Measurements from ENCODE around the gene SUSD5. TPM values are rescaled to one million over a fixed set of nuclear protein-coding genes. Genes with fewer than 3 reads are reported as not detected.

The SUSD5 gene
- total RNA-seq, 4 donors from 2014 or later, result 0.32 to 0.55 TPM; not detected in 2

GRCh38 chr3:33104803-33105202, 113.8 kb downstream of the SUSD5 start:
- H3K36me3 ChIP-seq, result no peaks in the 10 kb centered on the region
- 83 to 100% methylated on average over 1 to 3 of the region's 3 CpGs for WGBS, 2 donors (ENCODE audit: low coverage in 1 of 2)
- H3K27me3 ChIP-seq, result no peaks in the 10 kb centered on the region
- no peak for DNase-seq
- in situ Hi-C loops (cut with MboI; ENCODE audit: low pct_ligation_motif_present in 1 of 4, low pct_unique_long_range_greater_than_20kb in 1 of 4, low sequenced_read_pairs in 3 of 4), result loop anchor here in 1 of 4 donors (25.0 kb wide), 1 partner anchor 682 kb away; the partner anchor contains the start of gene PDCD6IP
- intact Hi-C loops (cut with DNase I; ENCODE audit: low total_unique reads), result no loop called here
- H3K9me3 ChIP-seq, result no peaks in the 10 kb centered on the region
- TF ChIP-seq, protein P1, sequence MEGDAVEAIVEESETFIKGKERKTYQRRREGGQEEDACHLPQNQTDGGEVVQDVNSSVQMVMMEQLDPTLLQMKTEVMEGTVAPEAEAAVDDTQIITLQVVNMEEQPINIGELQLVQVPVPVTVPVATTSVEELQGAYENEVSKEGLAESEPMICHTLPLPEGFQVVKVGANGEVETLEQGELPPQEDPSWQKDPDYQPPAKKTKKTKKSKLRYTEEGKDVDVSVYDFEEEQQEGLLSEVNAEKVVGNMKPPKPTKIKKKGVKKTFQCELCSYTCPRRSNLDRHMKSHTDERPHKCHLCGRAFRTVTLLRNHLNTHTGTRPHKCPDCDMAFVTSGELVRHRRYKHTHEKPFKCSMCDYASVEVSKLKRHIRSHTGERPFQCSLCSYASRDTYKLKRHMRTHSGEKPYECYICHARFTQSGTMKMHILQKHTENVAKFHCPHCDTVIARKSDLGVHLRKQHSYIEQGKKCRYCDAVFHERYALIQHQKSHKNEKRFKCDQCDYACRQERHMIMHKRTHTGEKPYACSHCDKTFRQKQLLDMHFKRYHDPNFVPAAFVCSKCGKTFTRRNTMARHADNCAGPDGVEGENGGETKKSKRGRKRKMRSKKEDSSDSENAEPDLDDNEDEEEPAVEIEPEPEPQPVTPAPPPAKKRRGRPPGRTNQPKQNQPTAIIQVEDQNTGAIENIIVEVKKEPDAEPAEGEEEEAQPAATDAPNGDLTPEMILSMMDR (IDR thresholded peaks at IDR 0.05), result no peak
- TF ChIP-seq EP300 (IDR thresholded peaks at IDR 0.05; ENCODE audit: low read depth) (no peak), POLR2A (IDR thresholded peaks at IDR 0.05) (no peak), POLR2AphosphoS5 (IDR thresholded peaks at IDR 0.05) (no peak)
- H3K4me1 ChIP-seq, result no peaks in the 10 kb centered on the region
- no peak overlapping the region for H3K4me3 ChIP-seq
- no peak overlapping the region for H3K27ac ChIP-seq

DNA sequence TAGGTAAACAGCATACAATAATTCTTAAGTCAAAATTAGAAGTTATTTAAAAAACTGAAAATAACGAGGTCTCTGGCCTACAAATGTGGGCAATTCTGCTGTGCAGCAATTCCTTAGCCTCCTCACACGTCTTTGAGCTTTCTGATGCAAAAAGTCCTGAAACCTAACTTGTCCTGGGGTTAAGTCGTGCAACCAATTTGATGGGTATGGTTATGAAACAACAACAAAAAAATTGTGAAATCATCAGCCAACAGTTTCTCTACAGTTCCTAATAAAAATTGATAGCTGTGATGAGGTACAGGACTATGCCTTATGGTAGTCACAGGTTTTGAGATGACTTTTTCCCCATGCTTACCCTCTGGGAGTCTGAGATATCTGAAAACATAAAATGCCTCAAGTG, 115.1 kb downstream of the SUSD5 start:
- Histone ChIP-seq H3K4me3 (no peak overlapping the region), H3K27me3 (no peaks in the 10 kb centered on the region), H3K9me3 (no peaks in the 10 kb centered on the region), H3K27ac (no peak overlapping the region), H3K36me3 (no peaks in the 10 kb centered on the region), H3K4me1 (no peaks in the 10 kb centered on the region)
- WGBS, 2 donors (ENCODE audit: low coverage in 1 of 2), result 91 to 93% methylated on average over 3 of the region's 3 CpGs
- TF ChIP-seq POLR2AphosphoS5 (IDR thresholded peaks at IDR 0.05), result no peak
- TF ChIP-seq EP300 (IDR thresholded peaks at IDR 0.05; ENCODE audit: low read depth), result no peak
- TF ChIP-seq, protein P1 (IDR thresholded peaks at IDR 0.05), result no peak
- no peak for TF ChIP-seq POLR2A (IDR thresholded peaks at IDR 0.05)
- intact Hi-C loops (cut with DNase I; ENCODE audit: low total_unique reads), result no loop called here
- in situ Hi-C loops (cut with MboI; ENCODE audit: low pct_ligation_motif_present in 1 of 4, low pct_unique_long_range_greater_than_20kb in 1 of 4, low sequenced_read_pairs in 3 of 4), result loop anchor here in 1 of 4 donors (25.0 kb wide), 1 partner anchor 684 kb away; the partner anchor contains the start of gene PDCD6IP
- no peak for DNase-seq

GRCh38 chr3:33103034-33103433, 115.6 kb downstream of the SUSD5 start:
- H3K4me3 ChIP-seq, result no peak overlapping the region
- TF ChIP-seq, protein P1 (IDR thresholded peaks at IDR 0.05), result no peak
- TF ChIP-seq EP300 (IDR thresholded peaks at IDR 0.05; ENCODE audit: low read depth) (no peak), POLR2AphosphoS5 (IDR thresholded peaks at IDR 0.05) (no peak), POLR2A (IDR thresholded peaks at IDR 0.05) (no peak)
- no peaks in the 10 kb centered on the region for H3K36me3 ChIP-seq
- WGBS, 2 donors (ENCODE audit: low coverage in 1 of 2), result 80 to 95% methylated on average over 1 to 3 of the region's 3 CpGs
- intact Hi-C loops (cut with DNase I; ENCODE audit: low total_unique reads), result no loop called here
- in situ Hi-C loops (cut with MboI; ENCODE audit: low pct_ligation_motif_present in 1 of 4, low pct_unique_long_range_greater_than_20kb in 1 of 4, low sequenced_read_pairs in 3 of 4), result loop anchor here in 1 of 4 donors (25.0 kb wide), 1 partner anchor 684 kb away; the partner anchor contains the start of gene PDCD6IP
- no peaks in the 10 kb centered on the region for H3K27me3 ChIP-seq
- no peak for DNase-seq
- H3K4me1 ChIP-seq, result peaks cover 0 to 2% (median 0%) of the 10 kb centered on the region in 4 donors
- no peak overlapping the region for H3K27ac ChIP-seq
- no peaks in the 10 kb centered on the region for H3K9me3 ChIP-seq

GRCh38 chr3:33100229-33100628, 118.4 kb downstream of the SUSD5 start:
- WGBS, 2 donors (ENCODE audit: low coverage in 1 of 2), result 51% methylated on average over 2 of the region's 2 CpGs; no CpG with 5 or more reads in 1 of the 2 donors

More at GRCh38 chr3:33100229-33100628, 118.4 kb downstream of the SUSD5 start:
- H3K27ac ChIP-seq, result no peak overlapping the region
- no peaks in the 10 kb centered on the region for H3K36me3 ChIP-seq
- in situ Hi-C loops (cut with MboI; ENCODE audit: low pct_ligation_motif_present in 1 of 4, low pct_unique_long_range_greater_than_20kb in 1 of 4, low sequenced_read_pairs in 3 of 4) (loop anchor here in 1 of 4 donors (25.0 kb wide), 1 partner anchor 687 kb away; the partner anchor contains the start of gene PDCD6IP), intact Hi-C loops (cut with DNase I; ENCODE audit: low total_unique reads) (no loop called here)
- no peak for DNase-seq
- peaks cover 6 to 17% (median 10%) of the 10 kb centered on the region in 4 donors for H3K4me1 ChIP-seq
- no peaks in the 10 kb centered on the region for H3K9me3 ChIP-seq
- no peak for TF ChIP-seq POLR2AphosphoS5 (IDR thresholded peaks at IDR 0.05)
- TF ChIP-seq, protein P1 (IDR thresholded peaks at IDR 0.05), result no peak
- TF ChIP-seq POLR2A (IDR thresholded peaks at IDR 0.05), result no peak
- no peak for TF ChIP-seq EP300 (IDR thresholded peaks at IDR 0.05; ENCODE audit: low read depth)
- no peaks in the 10 kb centered on the region for H3K27me3 ChIP-seq
- no peak overlapping the region for H3K4me3 ChIP-seq

Small RNA genes within 50 kb of the gene (small RNA-seq; reads per million reads assigned to genes)
- gene AC123900.1, result 0 reads per million in 4 donors
- gene RN7SL296P, result 0 to 1.1 (median 0) reads per million in 4 donors

Other genes with a start within 250 kb of the SUSD5 start
- gene GLB1, start 121.7 kb downstream of the SUSD5 start, total RNA-seq, result 100 to 1,000 TPM in 1 of 4 donors, 10 to 100 TPM in 3; 24.5 to 105 (median 78.7) TPM
- gene TMPPE, start 121.7 kb downstream of the SUSD5 start, total RNA-seq, result 10 to 100 TPM in 3 of 4 donors, 1 to 10 TPM in 1; 5.0 to 19.5 (median 16.0) TPM
- 100 to 1,000 TPM in 1 of 4 donors, 10 to 100 TPM in 3; 71.1 to 138 (median 88.8) TPM for gene CRTAP, start 104.8 kb downstream of the SUSD5 start, total RNA-seq
- gene FBXL2, start 58.6 kb upstream of the SUSD5 start, total RNA-seq, result 1 to 10 TPM; 1.6 to 3.0 (median 2.6) TPM
- gene UBP1, start 221.6 kb upstream of the SUSD5 start, total RNA-seq, result 100 to 1,000 TPM in 1 of 4 donors, 10 to 100 TPM in 3; 65.9 to 180 (median 86.1) TPM